ENCODE data around the gene KDSR. TPM values are rescaled to one million over a fixed set of nuclear protein-coding genes. Genes with fewer than 3 reads are reported as not detected.

Gene KDSR
- total RNA-seq, 2 donors from 2014 or later: 94.8 to 140 TPM

GRCh38 chr18:63298400-63299365, 68.3 kb downstream of the KDSR start:
- Mint-ChIP-seq H3K36me3 (ENCODE audit: low read depth) (no peaks in the 10 kb centered on the region), H3K4me3 (peak overlapping the region; percentile 87), H3K27ac (peak overlapping the region; percentile 96), H3K27me3 (no peaks in the 10 kb centered on the region), H3K4me1 (peaks cover 67% of the 10 kb centered on the region), H3K9me3 (no peaks in the 10 kb centered on the region)
- ATAC-seq (replicated peaks): peak; percentile 25

- no peaks in the 10 kb centered on the region for H3K9me3 Mint-ChIP-seq
- no peaks in the 10 kb centered on the region for H3K27me3 Mint-ChIP-seq
- no peaks in the 10 kb centered on the region for H3K36me3 Mint-ChIP-seq (ENCODE audit: low read depth)
- ATAC-seq (replicated peaks): no peak
- H3K27ac Mint-ChIP-seq: peak overlapping the region; percentile 96
- H3K4me3 Mint-ChIP-seq: peak overlapping the region; percentile 87
- H3K4me1 Mint-ChIP-seq: peaks cover 60% of the 10 kb centered on the region
These were observed 69.2 kb downstream of the KDSR start for GRCh38 chr18:63297687-63298399.

DNA sequence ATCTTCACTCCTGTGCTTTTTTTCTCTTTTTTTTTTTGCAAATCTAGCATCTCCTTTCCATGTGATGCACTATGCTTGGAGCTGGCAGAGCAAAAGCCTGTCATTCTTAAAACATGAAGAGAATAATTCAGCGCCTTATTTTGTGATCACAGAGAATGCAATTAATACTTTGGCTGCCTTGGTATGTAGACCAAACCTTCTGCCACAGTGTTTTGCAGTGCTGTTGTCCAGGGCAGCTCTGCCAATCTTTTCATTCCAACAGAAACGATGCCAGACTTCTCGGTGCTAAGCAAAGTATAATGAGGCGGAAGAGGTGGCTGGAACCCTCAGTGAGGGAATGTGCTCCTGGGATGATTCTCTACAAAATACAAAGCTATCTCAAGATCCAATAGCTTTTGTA, 73.1 kb downstream of the KDSR start:
- Mint-ChIP-seq H3K4me1 (peaks cover 23% of the 10 kb centered on the region), H3K4me3 (no peak overlapping the region), H3K27ac (no peak overlapping the region)

DNA sequence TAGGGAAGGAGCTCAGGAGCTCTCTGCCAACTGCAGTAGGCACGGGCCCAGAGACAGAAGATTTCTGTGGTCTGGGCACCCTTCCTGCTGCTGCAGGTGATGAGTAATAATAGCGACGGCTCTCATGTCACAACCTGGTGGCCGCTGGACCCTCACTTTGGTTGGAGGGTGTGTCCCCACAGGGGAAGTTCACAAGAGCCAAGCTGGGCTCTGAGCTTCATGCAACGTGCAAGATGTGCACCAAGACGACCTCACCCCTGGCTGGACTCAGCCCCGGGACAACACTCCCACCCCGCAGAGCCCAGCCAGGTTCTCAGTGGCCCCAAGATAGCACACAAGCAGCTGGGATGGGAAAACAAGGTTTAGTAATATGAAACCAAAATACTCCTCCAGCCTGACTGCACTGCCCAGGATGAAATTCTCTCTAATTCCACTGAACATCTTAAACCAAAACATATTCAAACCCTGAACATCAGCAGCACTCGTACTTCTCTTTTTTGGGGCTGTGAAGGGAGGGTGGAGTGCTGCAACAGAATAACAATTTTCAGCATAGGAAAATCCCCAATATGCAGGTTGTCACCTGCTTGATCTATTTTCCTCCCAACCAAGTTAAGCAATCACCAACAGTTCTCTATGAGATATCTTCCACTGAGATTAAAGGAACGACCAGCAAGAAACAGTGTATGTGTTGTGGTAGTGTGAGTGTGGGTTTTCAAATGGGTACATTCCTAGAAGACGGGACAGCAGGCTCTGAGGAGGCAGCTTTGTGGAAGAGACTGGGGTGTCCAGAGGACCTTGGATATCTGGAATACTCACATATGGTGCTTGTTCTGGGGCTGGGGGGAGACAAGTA, 73.9 kb downstream of the KDSR start:
- ATAC-seq (replicated peaks): peak; percentile 74
- H3K27ac Mint-ChIP-seq: no peak overlapping the region
- peaks cover 15% of the 10 kb centered on the region for H3K4me1 Mint-ChIP-seq
- no peak overlapping the region for H3K4me3 Mint-ChIP-seq
- H3K9me3 Mint-ChIP-seq: no peaks in the 10 kb centered on the region
- H3K27me3 Mint-ChIP-seq: no peaks in the 10 kb centered on the region
- H3K36me3 Mint-ChIP-seq (ENCODE audit: low read depth): no peaks in the 10 kb centered on the region

More for the DNA sequence above, 73.1 kb downstream of the KDSR start:
- Mint-ChIP-seq H3K36me3 (ENCODE audit: low read depth) (no peaks in the 10 kb centered on the region), H3K27me3 (no peaks in the 10 kb centered on the region), H3K9me3 (no peaks in the 10 kb centered on the region)
- no peak for ATAC-seq (replicated peaks)

GRCh38 chr18:63291278-63291677, 75.7 kb downstream of the KDSR start:
- Mint-ChIP-seq H3K4me1 (peaks cover 10% of the 10 kb centered on the region), H3K36me3 (ENCODE audit: low read depth) (no peaks in the 10 kb centered on the region), H3K27me3 (no peaks in the 10 kb centered on the region), H3K4me3 (no peak overlapping the region), H3K27ac (no peak overlapping the region), H3K9me3 (no peaks in the 10 kb centered on the region)
- peak; percentile 63 for ATAC-seq (replicated peaks)

- peak; percentile 47 for ATAC-seq (replicated peaks)
- H3K4me3 Mint-ChIP-seq: no peak overlapping the region
- no peaks in the 10 kb centered on the region for H3K27me3 Mint-ChIP-seq
- peaks cover 7% of the 10 kb centered on the region for H3K4me1 Mint-ChIP-seq
- H3K36me3 Mint-ChIP-seq (ENCODE audit: low read depth): no peaks in the 10 kb centered on the region
- no peaks in the 10 kb centered on the region for H3K9me3 Mint-ChIP-seq
- no peak overlapping the region for H3K27ac Mint-ChIP-seq
These were observed 76.2 kb downstream of the KDSR start for GRCh38 chr18:63290821-63291200.

DNA sequence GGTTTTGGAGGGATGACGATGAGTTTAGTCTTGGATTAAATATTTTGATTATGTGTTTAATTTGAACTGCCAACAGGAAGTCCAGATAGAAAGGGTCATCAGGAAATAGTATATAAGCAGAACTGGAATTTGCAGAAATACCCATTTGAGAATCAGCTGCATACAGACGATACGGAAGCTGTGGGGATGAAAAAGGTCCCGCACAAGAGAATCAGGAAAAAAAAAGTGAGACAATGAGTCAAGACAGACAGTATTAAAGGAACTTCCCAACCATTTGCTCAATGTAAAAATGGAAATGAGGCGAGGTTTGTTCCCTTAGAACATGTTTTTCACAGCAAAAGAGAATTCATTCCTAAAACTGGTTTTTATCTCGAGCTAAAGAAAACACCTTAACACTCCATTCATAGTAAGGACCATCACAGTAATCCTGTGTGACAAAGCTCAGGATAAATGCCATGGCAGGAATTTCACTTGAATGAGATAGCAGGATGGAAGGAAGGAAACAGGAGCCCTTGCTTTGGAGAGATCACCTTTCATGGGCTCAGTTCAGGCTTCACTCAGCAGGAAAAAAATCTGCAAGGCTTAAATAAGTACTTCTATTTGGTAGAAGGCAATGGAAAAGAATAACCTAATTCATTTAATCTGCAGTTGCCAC, 76.7 kb downstream of the KDSR start:
- Mint-ChIP-seq H3K9me3 (no peaks in the 10 kb centered on the region), H3K27me3 (no peaks in the 10 kb centered on the region), H3K4me3 (no peak overlapping the region), H3K36me3 (ENCODE audit: low read depth) (no peaks in the 10 kb centered on the region), H3K4me1 (peaks cover 2% of the 10 kb centered on the region), H3K27ac (no peak overlapping the region)
- no peak for ATAC-seq (replicated peaks)

GRCh38 chr18:63288311-63288710, 78.7 kb downstream of the KDSR start:
- no peaks in the 10 kb centered on the region for H3K36me3 Mint-ChIP-seq (ENCODE audit: low read depth)
- no peaks in the 10 kb centered on the region for H3K9me3 Mint-ChIP-seq
- H3K27ac Mint-ChIP-seq: no peak overlapping the region
- H3K4me1 Mint-ChIP-seq: peaks cover 10% of the 10 kb centered on the region
- H3K27me3 Mint-ChIP-seq: no peaks in the 10 kb centered on the region
- ATAC-seq (replicated peaks): no peak
- H3K4me3 Mint-ChIP-seq: no peak overlapping the region

GRCh38 chr18:63287691-63288220, 79.2 kb downstream of the KDSR start:
- no peaks in the 10 kb centered on the region for H3K9me3 Mint-ChIP-seq
- peak; percentile 18 for ATAC-seq (replicated peaks)
- H3K36me3 Mint-ChIP-seq (ENCODE audit: low read depth): no peaks in the 10 kb centered on the region
- H3K4me1 Mint-ChIP-seq: peaks cover 10% of the 10 kb centered on the region
- no peaks in the 10 kb centered on the region for H3K27me3 Mint-ChIP-seq
- no peak overlapping the region for H3K27ac Mint-ChIP-seq
- H3K4me3 Mint-ChIP-seq: no peak overlapping the region

GRCh38 chr18:63286926-63287325, 80.1 kb downstream of the KDSR start:
- Mint-ChIP-seq H3K27me3 (no peaks in the 10 kb centered on the region), H3K4me1 (peaks cover 10% of the 10 kb centered on the region)

GRCh38 chr18:63284827-63285733, 81.9 kb downstream of the KDSR start:
- Mint-ChIP-seq H3K4me1 (peaks cover 27% of the 10 kb centered on the region), H3K4me3 (peak overlapping the region; percentile 5), H3K27ac (no peak overlapping the region), H3K27me3 (no peaks in the 10 kb centered on the region), H3K9me3 (no peaks in the 10 kb centered on the region), H3K36me3 (ENCODE audit: low read depth) (no peaks in the 10 kb centered on the region)
- ATAC-seq (replicated peaks): peak; percentile 58

More at GRCh38 chr18:63286926-63287325, 80.1 kb downstream of the KDSR start:
- Mint-ChIP-seq H3K27ac (no peak overlapping the region), H3K4me3 (no peak overlapping the region), H3K36me3 (ENCODE audit: low read depth) (no peaks in the 10 kb centered on the region), H3K9me3 (no peaks in the 10 kb centered on the region)
- no peak for ATAC-seq (replicated peaks)

DNA sequence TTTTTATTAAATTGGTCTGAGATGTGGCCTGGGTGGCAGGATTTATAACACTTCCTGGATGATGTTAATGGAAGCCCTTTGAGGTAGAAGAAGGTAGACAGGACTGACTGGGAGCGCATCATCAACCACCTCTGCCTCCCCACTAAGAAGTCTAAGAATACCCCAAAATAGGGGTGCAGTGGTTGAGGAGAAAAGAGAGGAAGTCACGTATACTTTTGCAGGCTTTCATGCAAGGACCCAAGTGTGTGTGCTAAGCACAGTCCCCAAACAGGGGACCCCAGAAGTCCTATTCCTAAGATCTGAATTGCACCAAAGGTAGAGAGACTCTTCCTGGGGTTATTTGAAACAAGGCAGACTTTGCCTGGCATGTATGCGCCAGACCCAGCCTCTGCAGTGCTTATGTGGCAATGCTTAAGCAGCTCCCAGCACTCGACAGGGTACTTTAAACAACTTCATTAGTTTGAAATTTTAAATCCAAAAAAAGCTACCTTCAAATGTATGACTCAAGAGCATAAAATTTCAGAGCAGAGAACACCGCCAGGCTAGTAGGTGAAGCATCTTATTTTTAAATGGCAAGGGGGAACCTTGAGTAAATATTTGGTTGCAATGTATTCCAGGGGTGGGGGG, 82.7 kb downstream of the KDSR start:
- H3K27ac Mint-ChIP-seq: peak overlapping the region; percentile 39
- H3K4me3 Mint-ChIP-seq: peak overlapping the region; percentile 5
- no peak for ATAC-seq (replicated peaks)
- no peaks in the 10 kb centered on the region for H3K27me3 Mint-ChIP-seq
- no peaks in the 10 kb centered on the region for H3K36me3 Mint-ChIP-seq (ENCODE audit: low read depth)
- no peaks in the 10 kb centered on the region for H3K9me3 Mint-ChIP-seq
- peaks cover 33% of the 10 kb centered on the region for H3K4me1 Mint-ChIP-seq

Measured in activated T-helper 17 cell treated with anti-CD3 and anti-CD28 coated beads, Interleukin-2, amount 50 U/mL, for 72 hours (primary cell).